A549 (cell line): ENCODE measurements around the gene IQSEC3.

Experiments used
- POLR2A ChIP-seq: IDR thresholded peaks from 2 replicates; pipeline ENCODE4 v1.6.1; 2012; ENCODE audit warnings: mild to moderate bottlenecking, low read length
- TF ChIP-seq, protein P1 (sequence below): fragments of 200-600 bp; sonication (generic); IDR thresholded peaks from 2 replicates; pipeline ENCODE4 v1.6.1; 2016; ENCODE audit warnings: antibody characterized with exemption, mild to moderate bottlenecking, moderate library complexity

DNA sequence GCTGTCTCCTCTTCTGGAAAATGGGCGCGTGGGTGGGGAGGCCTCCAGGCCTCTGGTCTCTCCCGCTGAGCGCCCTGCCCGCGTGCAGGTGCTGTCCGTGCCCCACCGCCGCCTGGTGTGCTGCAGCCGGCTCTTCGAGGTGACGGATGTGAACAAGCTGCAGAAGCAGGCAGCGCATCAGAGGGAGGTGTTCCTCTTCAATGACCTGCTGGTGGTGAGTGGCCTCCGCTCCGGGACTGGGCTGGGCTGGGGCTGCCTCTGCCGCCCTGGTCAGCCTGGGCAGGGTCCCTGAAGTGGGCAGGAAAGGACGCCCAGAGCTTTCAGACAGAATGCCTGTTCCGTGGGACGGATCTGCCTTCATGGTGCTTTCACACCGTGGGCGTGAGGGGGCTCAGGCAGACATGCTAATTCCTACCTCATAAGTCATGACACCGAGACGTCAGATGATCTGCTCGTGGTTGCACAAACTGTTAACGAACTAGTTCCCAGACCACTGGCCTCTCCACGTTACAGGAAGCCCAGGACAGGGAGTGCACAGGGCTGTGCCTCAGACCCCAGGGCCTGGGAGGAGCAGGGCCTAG is 96.9 kb downstream of the IQSEC3 start:
- TF ChIP-seq POLR2A = no peak
- TF ChIP-seq, protein P1, sequence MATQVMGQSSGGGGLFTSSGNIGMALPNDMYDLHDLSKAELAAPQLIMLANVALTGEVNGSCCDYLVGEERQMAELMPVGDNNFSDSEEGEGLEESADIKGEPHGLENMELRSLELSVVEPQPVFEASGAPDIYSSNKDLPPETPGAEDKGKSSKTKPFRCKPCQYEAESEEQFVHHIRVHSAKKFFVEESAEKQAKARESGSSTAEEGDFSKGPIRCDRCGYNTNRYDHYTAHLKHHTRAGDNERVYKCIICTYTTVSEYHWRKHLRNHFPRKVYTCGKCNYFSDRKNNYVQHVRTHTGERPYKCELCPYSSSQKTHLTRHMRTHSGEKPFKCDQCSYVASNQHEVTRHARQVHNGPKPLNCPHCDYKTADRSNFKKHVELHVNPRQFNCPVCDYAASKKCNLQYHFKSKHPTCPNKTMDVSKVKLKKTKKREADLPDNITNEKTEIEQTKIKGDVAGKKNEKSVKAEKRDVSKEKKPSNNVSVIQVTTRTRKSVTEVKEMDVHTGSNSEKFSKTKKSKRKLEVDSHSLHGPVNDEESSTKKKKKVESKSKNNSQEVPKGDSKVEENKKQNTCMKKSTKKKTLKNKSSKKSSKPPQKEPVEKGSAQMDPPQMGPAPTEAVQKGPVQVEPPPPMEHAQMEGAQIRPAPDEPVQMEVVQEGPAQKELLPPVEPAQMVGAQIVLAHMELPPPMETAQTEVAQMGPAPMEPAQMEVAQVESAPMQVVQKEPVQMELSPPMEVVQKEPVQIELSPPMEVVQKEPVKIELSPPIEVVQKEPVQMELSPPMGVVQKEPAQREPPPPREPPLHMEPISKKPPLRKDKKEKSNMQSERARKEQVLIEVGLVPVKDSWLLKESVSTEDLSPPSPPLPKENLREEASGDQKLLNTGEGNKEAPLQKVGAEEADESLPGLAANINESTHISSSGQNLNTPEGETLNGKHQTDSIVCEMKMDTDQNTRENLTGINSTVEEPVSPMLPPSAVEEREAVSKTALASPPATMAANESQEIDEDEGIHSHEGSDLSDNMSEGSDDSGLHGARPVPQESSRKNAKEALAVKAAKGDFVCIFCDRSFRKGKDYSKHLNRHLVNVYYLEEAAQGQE = no peak
